ENCODE measurements around the gene CLASRP.

DNA sequence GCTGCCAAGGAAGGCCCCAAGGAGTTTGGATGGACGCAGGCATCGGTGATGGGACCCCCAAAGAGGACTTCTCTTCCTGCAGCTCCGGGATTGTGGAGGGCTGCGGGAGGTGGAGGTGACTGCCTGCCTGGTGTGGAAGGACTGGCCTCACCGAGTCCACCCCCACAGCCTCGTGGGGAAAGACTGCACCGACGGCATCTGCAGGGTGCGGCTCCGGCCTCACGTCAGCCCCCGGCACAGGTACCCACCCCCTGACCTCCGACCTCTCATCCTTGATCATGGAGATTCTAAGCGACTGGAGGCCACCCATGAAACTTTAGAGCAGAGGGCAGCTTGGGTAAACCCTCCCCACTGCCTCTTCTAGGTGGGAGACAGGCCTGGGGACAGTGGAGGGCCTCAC, 16.9 kb upstream of the CLASRP start:
- TF ChIP-seq, protein P1, sequence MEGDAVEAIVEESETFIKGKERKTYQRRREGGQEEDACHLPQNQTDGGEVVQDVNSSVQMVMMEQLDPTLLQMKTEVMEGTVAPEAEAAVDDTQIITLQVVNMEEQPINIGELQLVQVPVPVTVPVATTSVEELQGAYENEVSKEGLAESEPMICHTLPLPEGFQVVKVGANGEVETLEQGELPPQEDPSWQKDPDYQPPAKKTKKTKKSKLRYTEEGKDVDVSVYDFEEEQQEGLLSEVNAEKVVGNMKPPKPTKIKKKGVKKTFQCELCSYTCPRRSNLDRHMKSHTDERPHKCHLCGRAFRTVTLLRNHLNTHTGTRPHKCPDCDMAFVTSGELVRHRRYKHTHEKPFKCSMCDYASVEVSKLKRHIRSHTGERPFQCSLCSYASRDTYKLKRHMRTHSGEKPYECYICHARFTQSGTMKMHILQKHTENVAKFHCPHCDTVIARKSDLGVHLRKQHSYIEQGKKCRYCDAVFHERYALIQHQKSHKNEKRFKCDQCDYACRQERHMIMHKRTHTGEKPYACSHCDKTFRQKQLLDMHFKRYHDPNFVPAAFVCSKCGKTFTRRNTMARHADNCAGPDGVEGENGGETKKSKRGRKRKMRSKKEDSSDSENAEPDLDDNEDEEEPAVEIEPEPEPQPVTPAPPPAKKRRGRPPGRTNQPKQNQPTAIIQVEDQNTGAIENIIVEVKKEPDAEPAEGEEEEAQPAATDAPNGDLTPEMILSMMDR (IDR thresholded peaks at IDR 0.05), result no peak
- TF ChIP-seq, protein P2, sequence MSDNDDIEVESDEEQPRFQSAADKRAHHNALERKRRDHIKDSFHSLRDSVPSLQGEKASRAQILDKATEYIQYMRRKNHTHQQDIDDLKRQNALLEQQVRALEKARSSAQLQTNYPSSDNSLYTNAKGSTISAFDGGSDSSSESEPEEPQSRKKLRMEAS (IDR thresholded peaks at IDR 0.05), result no peak
- TF ChIP-seq PHF8 (IDR thresholded peaks at IDR 0.05; ENCODE audit: borderline replicate concordance, low read depth), result no peak
- TF ChIP-seq POLR2A (IDR thresholded peaks at IDR 0.05; ENCODE audit: low read length), result no peak
- TF ChIP-seq, protein P3, sequence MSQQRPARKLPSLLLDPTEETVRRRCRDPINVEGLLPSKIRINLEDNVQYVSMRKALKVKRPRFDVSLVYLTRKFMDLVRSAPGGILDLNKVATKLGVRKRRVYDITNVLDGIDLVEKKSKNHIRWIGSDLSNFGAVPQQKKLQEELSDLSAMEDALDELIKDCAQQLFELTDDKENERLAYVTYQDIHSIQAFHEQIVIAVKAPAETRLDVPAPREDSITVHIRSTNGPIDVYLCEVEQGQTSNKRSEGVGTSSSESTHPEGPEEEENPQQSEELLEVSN (IDR thresholded peaks at IDR 0.05; ENCODE audit: borderline replicate concordance, low read depth), result no peak

Measured in A549 (cell line).